ENCODE results near the gene PKLR. TPM values are rescaled to one million over a fixed set of nuclear protein-coding genes. Genes with fewer than 3 reads are reported as not detected.

The PKLR gene
- total RNA-seq, 1 experiment from 2014 or later: 0.17 TPM

DNA sequence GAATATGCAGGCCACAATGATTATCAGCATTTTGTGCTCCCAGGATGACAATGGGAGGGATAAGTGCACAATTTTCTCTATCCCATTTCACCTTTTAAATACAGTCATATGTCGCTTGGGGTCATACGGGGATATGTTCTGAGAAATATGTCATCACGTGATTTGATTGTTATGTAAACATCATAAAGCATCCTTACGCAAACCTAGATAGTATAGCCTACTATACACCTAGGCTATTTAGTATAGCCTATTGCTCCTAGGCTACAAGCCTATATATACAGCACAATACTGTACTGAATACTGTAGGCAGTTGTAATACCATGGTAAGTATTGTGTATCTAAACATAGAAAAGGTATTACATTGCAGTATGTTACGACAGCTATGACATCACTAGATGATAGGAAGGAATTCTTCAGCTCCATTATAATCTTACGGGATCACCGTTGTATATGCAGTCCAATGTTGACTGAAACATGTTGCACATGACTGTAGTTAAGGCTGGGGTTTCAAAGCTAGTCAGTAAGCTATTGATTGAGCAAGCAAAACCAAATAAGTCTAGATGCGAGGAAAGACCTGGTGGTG lies 38.4 kb upstream of the PKLR start:
- H3K9ac ChIP-seq (ENCODE audit: low read length): no peak overlapping the region
- no peak overlapping the region for H3K27ac ChIP-seq (ENCODE audit: low read depth, low read length)
- H3K9me2 ChIP-seq (ENCODE audit: insufficient read depth): no peaks in the 10 kb centered on the region
- no peaks in the 10 kb centered on the region for H3K27me3 ChIP-seq (ENCODE audit: insufficient read depth, low read length)
- intact Hi-C loops (cut with micrococcal nuclease): no loop called here
- BruUV-seq (replicated peaks): no TSS peak
- no peak overlapping the region for H3K4me3 ChIP-seq (replicated peaks in 1 of 2; ENCODE audit: low read depth in 1 of 2, low read length in 2 of 2)
- POLR2A ChIA-PET: no interaction called here
- CTCF ChIA-PET: no interaction called here
- no peak for ATAC-seq
- H3K4me2 ChIP-seq (ENCODE audit: low read length): no peak overlapping the region
- RAD21 ChIA-PET (ENCODE audit: low non-redundant PET in 1 of 2, low total read pairs in 2 of 2, uncharacterized antibody in 2 of 2, unreplicated experiment in 2 of 2): no interaction called here
- no peaks in the 10 kb centered on the region for H3K79me2 ChIP-seq (ENCODE audit: insufficient read depth, low read length)
- no peak overlapping the region for H2AFZ ChIP-seq (ENCODE audit: low read depth, low read length, poor library complexity, severe bottlenecking)
- no peak for TF ChIP-seq RAD21 (IDR thresholded peaks at IDR 0.05; ENCODE audit: low read depth)
- TF ChIP-seq POLR2A (IDR thresholded peaks at IDR 0.05; ENCODE audit: borderline replicate concordance, extremely low read depth, insufficient read depth, insufficient read length): no peak
- TF ChIP-seq EZH2 (IDR thresholded peaks at IDR 0.05): no peak
- TF ChIP-seq, protein P1, sequence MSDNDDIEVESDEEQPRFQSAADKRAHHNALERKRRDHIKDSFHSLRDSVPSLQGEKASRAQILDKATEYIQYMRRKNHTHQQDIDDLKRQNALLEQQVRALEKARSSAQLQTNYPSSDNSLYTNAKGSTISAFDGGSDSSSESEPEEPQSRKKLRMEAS (IDR thresholded peaks at IDR 0.05): no peak
- TF ChIP-seq POLR2AphosphoS5 (IDR thresholded peaks at IDR 0.05; ENCODE audit: low read depth, low read length): no peak
- TF ChIP-seq, protein P2, sequence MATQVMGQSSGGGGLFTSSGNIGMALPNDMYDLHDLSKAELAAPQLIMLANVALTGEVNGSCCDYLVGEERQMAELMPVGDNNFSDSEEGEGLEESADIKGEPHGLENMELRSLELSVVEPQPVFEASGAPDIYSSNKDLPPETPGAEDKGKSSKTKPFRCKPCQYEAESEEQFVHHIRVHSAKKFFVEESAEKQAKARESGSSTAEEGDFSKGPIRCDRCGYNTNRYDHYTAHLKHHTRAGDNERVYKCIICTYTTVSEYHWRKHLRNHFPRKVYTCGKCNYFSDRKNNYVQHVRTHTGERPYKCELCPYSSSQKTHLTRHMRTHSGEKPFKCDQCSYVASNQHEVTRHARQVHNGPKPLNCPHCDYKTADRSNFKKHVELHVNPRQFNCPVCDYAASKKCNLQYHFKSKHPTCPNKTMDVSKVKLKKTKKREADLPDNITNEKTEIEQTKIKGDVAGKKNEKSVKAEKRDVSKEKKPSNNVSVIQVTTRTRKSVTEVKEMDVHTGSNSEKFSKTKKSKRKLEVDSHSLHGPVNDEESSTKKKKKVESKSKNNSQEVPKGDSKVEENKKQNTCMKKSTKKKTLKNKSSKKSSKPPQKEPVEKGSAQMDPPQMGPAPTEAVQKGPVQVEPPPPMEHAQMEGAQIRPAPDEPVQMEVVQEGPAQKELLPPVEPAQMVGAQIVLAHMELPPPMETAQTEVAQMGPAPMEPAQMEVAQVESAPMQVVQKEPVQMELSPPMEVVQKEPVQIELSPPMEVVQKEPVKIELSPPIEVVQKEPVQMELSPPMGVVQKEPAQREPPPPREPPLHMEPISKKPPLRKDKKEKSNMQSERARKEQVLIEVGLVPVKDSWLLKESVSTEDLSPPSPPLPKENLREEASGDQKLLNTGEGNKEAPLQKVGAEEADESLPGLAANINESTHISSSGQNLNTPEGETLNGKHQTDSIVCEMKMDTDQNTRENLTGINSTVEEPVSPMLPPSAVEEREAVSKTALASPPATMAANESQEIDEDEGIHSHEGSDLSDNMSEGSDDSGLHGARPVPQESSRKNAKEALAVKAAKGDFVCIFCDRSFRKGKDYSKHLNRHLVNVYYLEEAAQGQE (IDR thresholded peaks at IDR 0.05; ENCODE audit: low read depth): no peak
- TF ChIP-seq ZFX (IDR thresholded peaks at IDR 0.05): no peak
- no peak for TF ChIP-seq SIN3A (IDR thresholded peaks at IDR 0.05; ENCODE audit: low read depth)
- no peak for TF ChIP-seq ZNF274 (IDR thresholded peaks at IDR 0.05; ENCODE audit: low read depth, low read length)
- TF ChIP-seq TCF7L2 (IDR thresholded peaks at IDR 0.05; ENCODE audit: borderline replicate concordance, extremely low read depth, insufficient read depth, insufficient read length): no peak
- no peak for TF ChIP-seq CEBPB (IDR thresholded peaks at IDR 0.05; ENCODE audit: low read depth)
- peaks cover 37 to 38% of the 10 kb centered on the region in 2 experiments; a peak in 3 of 4 replicates for H3K36me3 ChIP-seq (ENCODE audit: control insufficient read depth in 1 of 2, insufficient read depth in 2 of 2, low read length in 2 of 2)
- H3K4me1 ChIP-seq (ENCODE audit: control insufficient read depth in 1 of 2, insufficient read depth in 2 of 2, low read length in 2 of 2): no peaks in the 10 kb centered on the region
- DNase-seq (ENCODE audit: low read depth, low spot score): no peak
- H3K9me3 ChIP-seq (ENCODE audit: control insufficient read depth in 1 of 2, insufficient read depth in 1 of 2, low read depth in 1 of 2, low read length in 2 of 2): no peaks in the 10 kb centered on the region
- 0 out of 2 replicates have a peak, but pooled peaks cover 3% of the 10 kb centered on the region for H4K20me1 ChIP-seq (ENCODE audit: insufficient read depth)
